ENCODE data around the gene PAK5. TPM values are rescaled to one million over a fixed set of nuclear protein-coding genes. Genes with fewer than 3 reads are reported as not detected.

The PAK5 gene
- total RNA-seq, 1 donor from 2014 or later = 1.6 TPM

- Mint-ChIP-seq H3K4me3 (no peak overlapping the region), H3K4me1 (no peaks in the 10 kb centered on the region), H3K36me3 (no peaks in the 10 kb centered on the region), H3K9me3 (no peaks in the 10 kb centered on the region), H3K27ac (no peak overlapping the region), H3K27me3 (ENCODE audit: insufficient read depth, low read depth) (no peaks in the 10 kb centered on the region)
- Histone ChIP-seq H3K4me3 (no peak overlapping the region), H2AFZ (replicated peaks) (no peak overlapping the region), H3K4me2 (no peak overlapping the region), H3K9me3 (ENCODE audit: low read depth) (no peaks in the 10 kb centered on the region), H3F3A (ENCODE audit: low read depth) (no peaks in the 10 kb centered on the region), H3K4me1 (no peaks in the 10 kb centered on the region), H3K27me3 (no peaks in the 10 kb centered on the region), H3K36me3 (no peaks in the 10 kb centered on the region), H3K27ac (no peak overlapping the region), H3K9ac (no peak overlapping the region), H3K79me2 (ENCODE audit: low read depth) (no peaks in the 10 kb centered on the region), H4K20me1 (ENCODE audit: low read depth) (no peaks in the 10 kb centered on the region)
- TF ChIP-seq CTCF (IDR thresholded peaks at IDR 0.05) = no peak
- TF ChIP-seq EZH2phosphoT487 (IDR thresholded peaks at IDR 0.05) = no peak
- TF ChIP-seq EZH2 (IDR thresholded peaks at IDR 0.05) = no peak
- no peak for DNase-seq (ENCODE audit: low spot score)
These were observed 28.5 kb upstream of the PAK5 start for GRCh38 chr20:9867196-9867980.

GRCh38 chr20:9852566-9852965 lies 13.7 kb upstream of the PAK5 start:
- Mint-ChIP-seq H3K4me3 (no peak overlapping the region), H3K4me1 (no peaks in the 10 kb centered on the region)
- DNase-seq (ENCODE audit: low spot score) = no peak

GRCh38 chr20:9839626-9840025 lies 750 bp upstream of the PAK5 start:
- Histone ChIP-seq H3K27ac (no peak overlapping the region), H3F3A (ENCODE audit: low read depth) (peaks cover 12% of the 10 kb centered on the region), H2AFZ (replicated peaks) (peak overlapping the region; percentile 98), H3K79me2 (ENCODE audit: low read depth) (no peaks in the 10 kb centered on the region), H3K27me3 (peaks cover 37% of the 10 kb centered on the region), H3K4me2 (peak overlapping the region; percentile 100), H3K4me1 (peaks cover 12% of the 10 kb centered on the region), H3K9ac (no peak overlapping the region), H3K36me3 (no peaks in the 10 kb centered on the region), H4K20me1 (ENCODE audit: low read depth) (no peaks in the 10 kb centered on the region), H3K4me3 (peak overlapping the region; percentile 69), H3K9me3 (ENCODE audit: low read depth) (no peaks in the 10 kb centered on the region)
- H3K27me3 Mint-ChIP-seq (ENCODE audit: insufficient read depth, low read depth) = peaks cover 8% of the 10 kb centered on the region
- H3K4me1 Mint-ChIP-seq = peaks cover 11% of the 10 kb centered on the region
- no peak for TF ChIP-seq EZH2 (IDR thresholded peaks at IDR 0.05)
- TF ChIP-seq EZH2phosphoT487 (IDR thresholded peaks at IDR 0.05) = no peak
- TF ChIP-seq CTCF (IDR thresholded peaks at IDR 0.05) = no peak
- no peak overlapping the region for H3K27ac Mint-ChIP-seq
- H3K4me3 Mint-ChIP-seq = peak overlapping the region; percentile 88
- no peak for DNase-seq (ENCODE audit: low spot score)
- peaks cover 6% of the 10 kb centered on the region for H3K9me3 Mint-ChIP-seq
- no peaks in the 10 kb centered on the region for H3K36me3 Mint-ChIP-seq

More at GRCh38 chr20:9852566-9852965, 13.7 kb upstream of the PAK5 start:
- Histone ChIP-seq H3K4me1 (no peaks in the 10 kb centered on the region), H2AFZ (replicated peaks) (no peak overlapping the region), H3K4me2 (no peak overlapping the region), H3K36me3 (no peaks in the 10 kb centered on the region), H4K20me1 (ENCODE audit: low read depth) (no peaks in the 10 kb centered on the region), H3K9ac (no peak overlapping the region), H3K27me3 (peaks cover 9% of the 10 kb centered on the region), H3K4me3 (no peak overlapping the region), H3K9me3 (ENCODE audit: low read depth) (no peaks in the 10 kb centered on the region), H3K27ac (no peak overlapping the region), H3K79me2 (ENCODE audit: low read depth) (no peaks in the 10 kb centered on the region), H3F3A (ENCODE audit: low read depth) (no peaks in the 10 kb centered on the region)
- H3K36me3 Mint-ChIP-seq = no peaks in the 10 kb centered on the region
- H3K27ac Mint-ChIP-seq = no peak overlapping the region
- TF ChIP-seq CTCF (IDR thresholded peaks at IDR 0.05) (no peak), EZH2phosphoT487 (IDR thresholded peaks at IDR 0.05) (no peak)
- H3K27me3 Mint-ChIP-seq (ENCODE audit: insufficient read depth, low read depth) = peaks cover 2% of the 10 kb centered on the region
- no peaks in the 10 kb centered on the region for H3K9me3 Mint-ChIP-seq
